Measurements from ENCODE around the gene FBXO31.

Gene FBXO31

GRCh38 chr16:87325423-87325858, 58.1 kb downstream of the FBXO31 start:
- DNase-seq (ENCODE audit: low read depth): no peak
- TF ChIP-seq CTCF (conservative IDR thresholded peaks at IDR 0.05; ENCODE audit: low read depth, low read length): no peak

GRCh38 chr16:87324411-87325275, 58.9 kb downstream of the FBXO31 start:
- DNase-seq (ENCODE audit: low read depth): peak; percentile 23

More at GRCh38 chr16:87325423-87325858, 58.1 kb downstream of the FBXO31 start:
- no peak overlapping the region for H3K4me3 ChIP-seq (ENCODE audit: low read depth, low read length)

GRCh38 chr16:87323727-87324410, 59.7 kb downstream of the FBXO31 start:
- no peak overlapping the region for H3K4me3 ChIP-seq (ENCODE audit: low read depth, low read length)
- DNase-seq (ENCODE audit: low read depth): no peak
- no peak for TF ChIP-seq CTCF (conservative IDR thresholded peaks at IDR 0.05; ENCODE audit: low read depth, low read length)

More at GRCh38 chr16:87324411-87325275, 58.9 kb downstream of the FBXO31 start:
- TF ChIP-seq CTCF (conservative IDR thresholded peaks at IDR 0.05; ENCODE audit: low read depth, low read length): peak; percentile 78
- no peak overlapping the region for H3K4me3 ChIP-seq (ENCODE audit: low read depth, low read length)

GRCh38 chr16:87322833-87323726, 60.5 kb downstream of the FBXO31 start:
- H3K4me3 ChIP-seq (ENCODE audit: low read depth, low read length): no peak overlapping the region
- TF ChIP-seq CTCF (conservative IDR thresholded peaks at IDR 0.05; ENCODE audit: low read depth, low read length): no peak
- DNase-seq (ENCODE audit: low read depth): no peak

- H3K4me3 ChIP-seq (ENCODE audit: low read depth, low read length): no peak overlapping the region
- no peak for DNase-seq (ENCODE audit: low read depth)
- TF ChIP-seq CTCF (conservative IDR thresholded peaks at IDR 0.05; ENCODE audit: low read depth, low read length): no peak
Observed at GRCh38 chr16:87322360-87322759, 61.2 kb downstream of the FBXO31 start.

GRCh38 chr16:87321336-87322107, 62.1 kb downstream of the FBXO31 start:
- TF ChIP-seq CTCF (conservative IDR thresholded peaks at IDR 0.05; ENCODE audit: low read depth, low read length): no peak
- H3K4me3 ChIP-seq (ENCODE audit: low read depth, low read length): no peak overlapping the region
- no peak for DNase-seq (ENCODE audit: low read depth)

Measured in choroid plexus epithelial cell (primary cell).